ENCODE results near the gene YIPF2.

Gene YIPF2

GRCh38 chr19:10874024-10874423, 54.4 kb downstream of the YIPF2 start:
- ChIA-PET CTCF (interaction anchor here (1.7 kb wide), 1 partner anchor 10 kb away, joined by 7 read pairs; no protein-coding TSS in a partner anchor), POLR2A (no interaction called here)
- no peak for DNase-seq (ENCODE audit: extremely low spot score)
- TF ChIP-seq SP1 (IDR thresholded peaks at IDR 0.05) (no peak), SUZ12 (IDR thresholded peaks at IDR 0.05) (no peak), FOXK2 (IDR thresholded peaks at IDR 0.05) (no peak), FOXM1 (IDR thresholded peaks at IDR 0.05; ENCODE audit: borderline replicate concordance) (no peak), ZNF384 (IDR thresholded peaks at IDR 0.05) (no peak), HDGF (IDR thresholded peaks at IDR 0.05; ENCODE audit: borderline replicate concordance) (no peak), ARNT (IDR thresholded peaks at IDR 0.05) (no peak), LEF1 (IDR thresholded peaks at IDR 0.05; ENCODE audit: borderline replicate concordance) (no peak)

- DNase-seq (ENCODE audit: extremely low spot score): no peak
- TF ChIP-seq ELF4 (IDR thresholded peaks at IDR 0.05) (no peak), NFRKB (IDR thresholded peaks at IDR 0.05) (no peak), FOXK2 (IDR thresholded peaks at IDR 0.05) (no peak), FOXA1 (IDR thresholded peaks at IDR 0.05) (no peak), SP1 (IDR thresholded peaks at IDR 0.05) (no peak), SUZ12 (IDR thresholded peaks at IDR 0.05) (no peak), ZNF384 (IDR thresholded peaks at IDR 0.05) (no peak), TARDBP (IDR thresholded peaks at IDR 0.05) (no peak), CTBP1 (IDR thresholded peaks at IDR 0.05; ENCODE audit: borderline replicate concordance) (no peak), HDGF (IDR thresholded peaks at IDR 0.05; ENCODE audit: borderline replicate concordance) (no peak), L3MBTL2 (conservative IDR thresholded peaks at IDR 0.05) (no peak), BHLHE40 (IDR thresholded peaks at IDR 0.05; ENCODE audit: borderline replicate concordance) (no peak), ARNT (IDR thresholded peaks at IDR 0.05) (no peak), LEF1 (IDR thresholded peaks at IDR 0.05; ENCODE audit: borderline replicate concordance) (no peak), FOXM1 (IDR thresholded peaks at IDR 0.05; ENCODE audit: borderline replicate concordance) (no peak)
- TF ChIP-seq, protein P1, sequence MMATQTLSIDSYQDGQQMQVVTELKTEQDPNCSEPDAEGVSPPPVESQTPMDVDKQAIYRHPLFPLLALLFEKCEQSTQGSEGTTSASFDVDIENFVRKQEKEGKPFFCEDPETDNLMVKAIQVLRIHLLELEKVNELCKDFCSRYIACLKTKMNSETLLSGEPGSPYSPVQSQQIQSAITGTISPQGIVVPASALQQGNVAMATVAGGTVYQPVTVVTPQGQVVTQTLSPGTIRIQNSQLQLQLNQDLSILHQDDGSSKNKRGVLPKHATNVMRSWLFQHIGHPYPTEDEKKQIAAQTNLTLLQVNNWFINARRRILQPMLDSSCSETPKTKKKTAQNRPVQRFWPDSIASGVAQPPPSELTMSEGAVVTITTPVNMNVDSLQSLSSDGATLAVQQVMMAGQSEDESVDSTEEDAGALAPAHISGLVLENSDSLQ (IDR thresholded peaks at IDR 0.05): no peak
- ChIA-PET POLR2A (interaction anchor here (0.6 to 4.8 kb wide), 6 partner anchors 8 to 228 kb away, joined by 3 to 20 read pairs (median 4); partner anchors contain the start of genes DNM2 and TMED1), CTCF (interaction anchor here (0.6 to 1.6 kb wide), 8 partner anchors 8 to 262 kb away, joined by 3 to 8 read pairs (median 3); no protein-coding TSS in a partner anchor)
Measured at GRCh38 chr19:10872546-10873107, 55.8 kb downstream of the YIPF2 start.
